Endodermal cell (in vitro differentiated cells): ENCODE results near the gene F11R. TPM values are rescaled to one million over a fixed set of nuclear protein-coding genes. Genes with fewer than 3 reads are reported as not detected.
"Not testable (repeated sequence)": the region's sequence is repeated elsewhere in the genome, so short reads cannot be mapped to it uniquely, and the experiment has no call there.

ENCODE experiments used
- DNase-seq: peaks from one replicate; pipeline ENCODE4 v3.0.0-alpha.2; 2017
- H3K27ac ChIP-seq: 2 replicates; pipeline ENCODE4 v1.5.1; 2013; ENCODE audit warnings: mild to moderate bottlenecking, low read depth, low read length, moderate library complexity
- H3K27me3 ChIP-seq: 2 replicates; pipeline ENCODE4 v1.6.1; 2013; ENCODE audit warnings: mild to moderate bottlenecking, low read length, moderate library complexity; ENCODE audit not compliant: insufficient read depth, control insufficient read depth, poor library complexity, severe bottlenecking
- H3K36me3 ChIP-seq: 2 replicates; pipeline ENCODE4 v1.7.0; 2013; ENCODE audit warnings: mild to moderate bottlenecking, low read length, moderate library complexity; ENCODE audit not compliant: control insufficient read depth, insufficient read depth
- H3K4me1 ChIP-seq: one replicate; pipeline ENCODE4 v1.7.0; 2013; ENCODE audit warnings: low read length; ENCODE audit not compliant: control insufficient read depth, insufficient read depth
- H3K4me3 ChIP-seq: 2 replicates; pipeline ENCODE4 v1.5.1; 2013; ENCODE audit warnings: mild to moderate bottlenecking, low read length, moderate library complexity
- H3K9ac ChIP-seq: 2 replicates; pipeline ENCODE4 v1.6.1; 2013; ENCODE audit warnings: mild to moderate bottlenecking, low read length, moderate library complexity; ENCODE audit not compliant: poor library complexity, severe bottlenecking; ENCODE audit errors: extremely low read depth
- H3K9me3 ChIP-seq: 2 replicates; pipeline ENCODE4 v1.6.1; 2013; ENCODE audit warnings: mild to moderate bottlenecking, low read length, moderate library complexity; ENCODE audit not compliant: control insufficient read depth
- H3K27ac Mint-ChIP-seq: 2 replicates; pipeline ENCODE4 v1.8.0; 2020; ENCODE audit warnings: mixed read lengths
- H3K27me3 Mint-ChIP-seq: 2 replicates; pipeline ENCODE4 v1.8.0; 2021; ENCODE audit warnings: mild to moderate bottlenecking, mixed read lengths; ENCODE audit not compliant: insufficient read depth
- H3K36me3 Mint-ChIP-seq: 2 replicates; pipeline ENCODE4 v1.8.0; 2020; ENCODE audit warnings: low read depth, mixed read lengths
- H3K4me1 Mint-ChIP-seq: 2 replicates; pipeline ENCODE4 v1.8.0; 2020; ENCODE audit warnings: mixed read lengths
- H3K4me3 Mint-ChIP-seq: 2 replicates; pipeline ENCODE4 v1.8.0; 2020; ENCODE audit warnings: mild to moderate bottlenecking, moderate library complexity, mixed read lengths
- H3K9me3 Mint-ChIP-seq: 2 replicates; pipeline ENCODE4 v1.8.0; 2020; ENCODE audit warnings: mild to moderate bottlenecking, mixed read lengths
- WGBS, 2 experiments: methylation state at CpG; one replicate each; pipeline versions ENCODE4 v1.1.5 to v1.1.7; 2013; ENCODE audit warnings: missing lambda C conversion rate in 2 of 2, mixed read lengths in 1 of 2; ENCODE audit not compliant: insufficient coverage in 1 of 2, insufficient read length in 1 of 2; 5-methylcytosine and 5-hydroxymethylcytosine counted together
- total RNA-seq, 2 donors: library from RNA; stranded (reverse); fragmentation: NEBNext Ultra II Directional in 1 of 2; extraction: Animal tissue kit (Norgen Biotek cat#: 25700) in 1 of 2; gene quantifications; 2 replicates in 1 of 2; 3 replicates in 1 of 2; pipeline ENCODE4 v1.2.1, GENCODE V29; 2021
- TF ChIP-seq, protein P1 (sequence below): fragments of 200-600 bp; sonication (generic); conservative IDR thresholded peaks from 2 replicates; pipeline ENCODE4 v1.5.0; 2021; ENCODE audit warnings: antibody characterized with exemption, mild to moderate bottlenecking

The F11R gene
- total RNA-seq, 2 donors from 2014 or later, result 190 to 226 TPM

DNA sequence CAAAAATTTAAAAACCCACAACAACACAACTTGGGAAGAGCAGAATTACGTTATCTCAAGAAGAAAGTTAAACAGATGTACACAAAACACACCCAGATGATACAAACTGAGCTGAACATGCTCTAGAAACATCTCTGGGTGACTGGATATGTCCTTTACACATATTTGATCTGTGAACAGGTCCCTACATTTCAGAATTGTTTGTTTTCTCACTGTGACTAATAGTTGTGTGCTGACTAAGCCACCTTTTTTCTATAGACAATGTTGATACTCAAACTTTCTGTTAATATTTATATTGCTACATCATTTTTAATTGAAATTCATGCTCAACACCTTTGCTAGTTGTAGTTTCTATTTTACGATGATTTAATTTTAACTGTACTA is 1.0 kb upstream of the F11R start:
- Histone ChIP-seq H3K9me3 (no peaks in the 10 kb centered on the region), H3K27me3 (no peaks in the 10 kb centered on the region), H3K9ac (peak overlapping the region; percentile 64), H3K27ac (no peak overlapping the region), H3K36me3 (no peaks in the 10 kb centered on the region), H3K4me3 (peak overlapping the region; percentile 98), H3K4me1 (peaks cover 7% of the 10 kb centered on the region)
- peak overlapping the region; percentile 100 for H3K27ac Mint-ChIP-seq
- no peaks in the 10 kb centered on the region for H3K27me3 Mint-ChIP-seq
- H3K36me3 Mint-ChIP-seq, result peaks cover under 1% of the 10 kb centered on the region
- TF ChIP-seq, protein P1, sequence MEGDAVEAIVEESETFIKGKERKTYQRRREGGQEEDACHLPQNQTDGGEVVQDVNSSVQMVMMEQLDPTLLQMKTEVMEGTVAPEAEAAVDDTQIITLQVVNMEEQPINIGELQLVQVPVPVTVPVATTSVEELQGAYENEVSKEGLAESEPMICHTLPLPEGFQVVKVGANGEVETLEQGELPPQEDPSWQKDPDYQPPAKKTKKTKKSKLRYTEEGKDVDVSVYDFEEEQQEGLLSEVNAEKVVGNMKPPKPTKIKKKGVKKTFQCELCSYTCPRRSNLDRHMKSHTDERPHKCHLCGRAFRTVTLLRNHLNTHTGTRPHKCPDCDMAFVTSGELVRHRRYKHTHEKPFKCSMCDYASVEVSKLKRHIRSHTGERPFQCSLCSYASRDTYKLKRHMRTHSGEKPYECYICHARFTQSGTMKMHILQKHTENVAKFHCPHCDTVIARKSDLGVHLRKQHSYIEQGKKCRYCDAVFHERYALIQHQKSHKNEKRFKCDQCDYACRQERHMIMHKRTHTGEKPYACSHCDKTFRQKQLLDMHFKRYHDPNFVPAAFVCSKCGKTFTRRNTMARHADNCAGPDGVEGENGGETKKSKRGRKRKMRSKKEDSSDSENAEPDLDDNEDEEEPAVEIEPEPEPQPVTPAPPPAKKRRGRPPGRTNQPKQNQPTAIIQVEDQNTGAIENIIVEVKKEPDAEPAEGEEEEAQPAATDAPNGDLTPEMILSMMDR, result no peak
- DNase-seq, result no peak
- peak overlapping the region; percentile 99 for H3K4me3 Mint-ChIP-seq
- 91 to 100% methylated on average over 2 of the region's 2 CpGs for WGBS, 2 experiments
- H3K4me1 Mint-ChIP-seq, result peaks cover 35% of the 10 kb centered on the region
- peaks cover 1% of the 10 kb centered on the region for H3K9me3 Mint-ChIP-seq

DNA sequence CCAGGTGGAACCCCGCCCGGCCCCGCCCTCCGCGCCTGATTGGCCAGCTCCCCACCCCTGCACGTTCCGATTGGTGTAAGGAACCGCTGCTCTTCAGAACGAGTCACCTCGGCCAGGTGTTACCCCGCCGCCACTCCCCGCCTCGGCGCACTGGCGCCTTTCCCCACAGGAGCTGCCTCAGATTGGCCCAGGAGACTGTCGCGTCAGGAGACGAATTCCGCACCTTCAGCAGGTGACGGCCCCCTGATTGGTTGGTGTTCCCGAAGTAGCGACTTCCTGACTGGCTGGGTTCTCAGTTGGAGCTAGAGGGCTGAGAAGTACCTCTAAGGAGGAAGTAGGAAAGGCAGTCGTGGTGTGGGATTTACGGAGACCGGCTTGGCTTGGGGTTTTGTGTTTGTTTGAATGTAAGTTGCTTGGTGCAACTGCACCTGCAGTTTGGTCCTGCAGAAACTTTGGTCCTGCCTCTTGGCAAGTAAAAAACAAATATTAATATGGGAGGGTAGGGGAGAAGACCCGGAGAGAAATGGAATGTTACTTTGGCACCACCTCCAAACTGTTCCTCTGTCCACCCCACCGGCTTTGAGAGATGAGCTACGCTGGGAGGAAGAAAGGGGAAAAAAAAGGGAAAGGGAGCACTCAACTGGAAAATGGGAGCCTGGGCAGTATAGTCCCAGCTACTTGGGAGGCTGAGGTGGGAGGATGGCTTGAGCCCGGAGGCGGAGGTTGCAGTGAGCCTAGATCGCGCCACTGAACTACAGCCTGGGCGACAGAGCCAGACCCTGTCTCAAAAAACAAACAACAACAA is 415 bp upstream of the F11R start:
- peaks cover 5% of the 10 kb centered on the region for H3K36me3 Mint-ChIP-seq
- Histone ChIP-seq H3K27me3 (no peaks in the 10 kb centered on the region), H3K4me3 (peak overlapping the region; percentile 98), H3K36me3 (no peaks in the 10 kb centered on the region), H3K9me3 (no peaks in the 10 kb centered on the region), H3K9ac (peak overlapping the region; percentile 96), H3K27ac (no peak overlapping the region), H3K4me1 (peaks cover 7% of the 10 kb centered on the region)
- TF ChIP-seq, protein P1, result no peak
- no peaks in the 10 kb centered on the region for H3K9me3 Mint-ChIP-seq
- no peaks in the 10 kb centered on the region for H3K27me3 Mint-ChIP-seq
- peaks cover 40% of the 10 kb centered on the region for H3K4me1 Mint-ChIP-seq
- peak overlapping the region; percentile 100 for H3K27ac Mint-ChIP-seq
- peak overlapping the region; percentile 99 for H3K4me3 Mint-ChIP-seq
- DNase-seq, result peak; percentile 100
- WGBS, 2 experiments, result 5 to 15% methylated on average over 6 to 34 of the region's 34 CpGs

DNA sequence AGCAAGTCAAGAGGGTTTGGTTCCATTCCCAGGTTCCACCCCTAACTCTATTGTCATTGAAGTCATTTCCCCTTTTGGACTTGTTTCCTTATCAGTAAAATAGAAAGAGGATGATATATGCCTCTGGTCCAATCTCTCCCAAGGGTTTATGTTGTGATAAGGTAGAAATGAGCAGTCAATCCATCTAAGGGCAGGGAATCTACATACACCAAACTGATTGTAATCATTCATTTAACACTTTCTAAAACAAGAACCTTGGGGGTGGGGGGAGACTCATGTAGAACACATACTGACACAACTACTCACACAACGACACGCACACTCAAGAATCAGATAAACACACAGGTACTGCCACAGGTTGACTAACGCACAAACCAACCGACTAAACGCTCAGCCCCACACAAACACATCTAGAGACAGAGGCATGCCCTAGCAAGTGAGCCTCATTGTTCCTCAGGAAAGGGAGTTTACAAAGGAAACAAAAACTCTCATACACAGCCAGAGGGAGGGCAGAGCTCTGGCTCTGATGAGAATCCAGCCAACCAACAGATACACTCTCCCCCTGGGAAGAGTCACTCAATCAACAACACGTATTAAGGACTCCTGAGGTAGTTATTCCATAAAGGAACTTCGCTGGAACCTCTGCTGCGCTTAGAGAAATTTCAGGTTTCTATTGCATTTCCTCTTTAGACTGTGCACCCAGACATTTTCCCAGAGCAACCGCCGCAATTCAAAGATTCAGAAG is 1.0 kb downstream of the F11R start:
- Histone ChIP-seq H3K4me3 (peak overlapping the region; percentile 98), H3K36me3 (no peaks in the 10 kb centered on the region), H3K9ac (peak overlapping the region; percentile 96), H3K27ac (peak overlapping the region; percentile 63), H3K4me1 (peaks cover 7% of the 10 kb centered on the region), H3K9me3 (no peaks in the 10 kb centered on the region), H3K27me3 (no peaks in the 10 kb centered on the region)
- Mint-ChIP-seq H3K4me3 (peak overlapping the region; percentile 99), H3K36me3 (peaks cover 11% of the 10 kb centered on the region), H3K9me3 (no peaks in the 10 kb centered on the region), H3K27ac (peak overlapping the region; percentile 100), H3K27me3 (no peaks in the 10 kb centered on the region), H3K4me1 (peaks cover 40% of the 10 kb centered on the region)
- WGBS, 2 experiments, result 0 to 5% methylated on average over 3 to 10 of the region's 10 CpGs
- DNase-seq, result peak; percentile 67
- TF ChIP-seq, protein P1, result no peak

DNA sequence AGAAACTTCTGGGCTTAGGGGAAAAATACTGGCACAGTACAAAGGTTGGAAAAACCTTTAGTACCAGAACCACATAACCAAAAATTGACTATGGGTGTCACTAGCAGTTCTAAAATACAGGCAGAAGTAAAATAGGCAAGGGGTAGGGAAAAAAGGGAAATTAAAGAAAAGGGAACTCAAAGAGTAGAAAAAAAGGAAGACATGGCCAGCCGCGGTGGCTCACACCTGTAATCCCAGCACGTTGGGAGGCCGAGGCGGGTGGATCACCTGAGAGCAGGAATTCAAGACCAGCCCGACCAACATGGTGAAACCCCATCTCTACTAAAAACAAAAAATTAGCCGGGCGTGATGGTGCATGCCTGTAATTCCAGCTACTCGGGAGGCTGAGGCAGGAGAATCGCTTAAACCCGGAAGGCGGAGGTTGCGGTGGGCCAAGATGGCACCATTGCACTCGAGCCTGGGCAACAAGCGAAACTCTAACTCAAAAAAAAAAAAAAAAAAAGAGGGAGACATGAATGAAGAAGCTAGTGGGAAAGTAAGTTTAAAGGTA is 1.8 kb downstream of the F11R start:
- Histone ChIP-seq H3K9ac (peak overlapping the region; percentile 96), H3K4me3 (peak overlapping the region; percentile 98)
- peaks cover 15% of the 10 kb centered on the region for H3K36me3 Mint-ChIP-seq
- WGBS, 2 experiments, result 90 to 93% methylated on average over 14 to 15 of the region's 15 CpGs
- not testable (repeated sequence) for H3K27me3 ChIP-seq, H3K9me3 Mint-ChIP-seq, DNase-seq, H3K36me3 ChIP-seq, H3K27ac ChIP-seq, H3K9me3 ChIP-seq, H3K4me1 ChIP-seq, H3K27me3 Mint-ChIP-seq
- peak overlapping the region; percentile 99 for H3K4me3 Mint-ChIP-seq
- H3K27ac Mint-ChIP-seq, result peak overlapping the region; percentile 64
- H3K4me1 Mint-ChIP-seq, result peaks cover 41% of the 10 kb centered on the region
